ENCODE data around the gene TOLLIP. TPM values are rescaled to one million over a fixed set of nuclear protein-coding genes. Genes with fewer than 3 reads are reported as not detected.
A peak's percentile ranks its signal among the peaks of the same experiment; 100 is the strongest.
"Not testable (repeated sequence)": the region's sequence is repeated elsewhere in the genome, so short reads cannot be mapped to it uniquely, and the experiment has no call there.

The TOLLIP gene
- total RNA-seq, 1 donor from 2014 or later = 67.5 TPM

DNA sequence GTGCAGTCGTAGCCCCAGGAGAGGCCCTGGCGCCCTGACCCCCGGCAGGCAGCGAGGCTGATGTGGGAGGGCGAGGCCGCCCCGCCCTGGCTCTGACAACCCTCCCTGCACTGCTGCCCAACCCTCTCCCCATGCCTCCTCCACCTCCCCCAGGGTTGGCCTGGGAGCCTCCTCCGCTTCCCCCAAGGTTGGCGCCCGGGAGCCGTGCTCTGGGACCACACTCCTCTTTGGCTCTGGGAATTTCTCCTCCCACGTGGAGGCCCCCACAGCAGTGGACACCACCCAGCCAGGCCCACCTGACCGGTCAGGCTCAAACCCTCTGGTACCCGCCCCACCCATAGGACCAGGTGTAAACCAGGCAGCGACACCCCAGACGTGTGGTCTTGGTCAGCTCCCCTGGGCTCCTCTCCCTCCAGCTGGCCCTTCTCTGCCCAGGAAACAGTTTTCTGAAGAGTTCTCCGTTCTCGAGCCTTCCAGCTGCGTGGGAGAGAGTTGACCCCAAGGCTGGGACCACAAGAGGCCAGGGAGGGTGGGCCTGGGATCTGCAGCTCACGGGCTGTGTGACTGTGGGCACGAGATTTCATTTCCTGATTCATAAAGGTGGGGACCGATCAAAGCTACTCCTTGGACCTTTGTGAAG lies 40.8 kb upstream of the TOLLIP start:
- H3K27ac Mint-ChIP-seq (ENCODE audit: unreplicated experiment) = peak overlapping the region; percentile 52
- peaks cover 4% of the 10 kb centered on the region for H3K4me1 Mint-ChIP-seq (ENCODE audit: low read depth, unreplicated experiment)
- TF ChIP-seq, protein P1, sequence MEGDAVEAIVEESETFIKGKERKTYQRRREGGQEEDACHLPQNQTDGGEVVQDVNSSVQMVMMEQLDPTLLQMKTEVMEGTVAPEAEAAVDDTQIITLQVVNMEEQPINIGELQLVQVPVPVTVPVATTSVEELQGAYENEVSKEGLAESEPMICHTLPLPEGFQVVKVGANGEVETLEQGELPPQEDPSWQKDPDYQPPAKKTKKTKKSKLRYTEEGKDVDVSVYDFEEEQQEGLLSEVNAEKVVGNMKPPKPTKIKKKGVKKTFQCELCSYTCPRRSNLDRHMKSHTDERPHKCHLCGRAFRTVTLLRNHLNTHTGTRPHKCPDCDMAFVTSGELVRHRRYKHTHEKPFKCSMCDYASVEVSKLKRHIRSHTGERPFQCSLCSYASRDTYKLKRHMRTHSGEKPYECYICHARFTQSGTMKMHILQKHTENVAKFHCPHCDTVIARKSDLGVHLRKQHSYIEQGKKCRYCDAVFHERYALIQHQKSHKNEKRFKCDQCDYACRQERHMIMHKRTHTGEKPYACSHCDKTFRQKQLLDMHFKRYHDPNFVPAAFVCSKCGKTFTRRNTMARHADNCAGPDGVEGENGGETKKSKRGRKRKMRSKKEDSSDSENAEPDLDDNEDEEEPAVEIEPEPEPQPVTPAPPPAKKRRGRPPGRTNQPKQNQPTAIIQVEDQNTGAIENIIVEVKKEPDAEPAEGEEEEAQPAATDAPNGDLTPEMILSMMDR (IDR thresholded peaks at IDR 0.05; ENCODE audit: partially characterized antibody, unreplicated experiment) = no peak
- H3K4me3 Mint-ChIP-seq (ENCODE audit: unreplicated experiment) = peak overlapping the region; percentile 30
- DNase-seq = no peak
- H3K36me3 Mint-ChIP-seq (ENCODE audit: unreplicated experiment) = no peaks in the 10 kb centered on the region
- peaks cover 7% of the 10 kb centered on the region for H3K9me3 Mint-ChIP-seq (ENCODE audit: unreplicated experiment)
- peaks cover 10% of the 10 kb centered on the region for H3K27me3 Mint-ChIP-seq (ENCODE audit: unreplicated experiment)

DNA sequence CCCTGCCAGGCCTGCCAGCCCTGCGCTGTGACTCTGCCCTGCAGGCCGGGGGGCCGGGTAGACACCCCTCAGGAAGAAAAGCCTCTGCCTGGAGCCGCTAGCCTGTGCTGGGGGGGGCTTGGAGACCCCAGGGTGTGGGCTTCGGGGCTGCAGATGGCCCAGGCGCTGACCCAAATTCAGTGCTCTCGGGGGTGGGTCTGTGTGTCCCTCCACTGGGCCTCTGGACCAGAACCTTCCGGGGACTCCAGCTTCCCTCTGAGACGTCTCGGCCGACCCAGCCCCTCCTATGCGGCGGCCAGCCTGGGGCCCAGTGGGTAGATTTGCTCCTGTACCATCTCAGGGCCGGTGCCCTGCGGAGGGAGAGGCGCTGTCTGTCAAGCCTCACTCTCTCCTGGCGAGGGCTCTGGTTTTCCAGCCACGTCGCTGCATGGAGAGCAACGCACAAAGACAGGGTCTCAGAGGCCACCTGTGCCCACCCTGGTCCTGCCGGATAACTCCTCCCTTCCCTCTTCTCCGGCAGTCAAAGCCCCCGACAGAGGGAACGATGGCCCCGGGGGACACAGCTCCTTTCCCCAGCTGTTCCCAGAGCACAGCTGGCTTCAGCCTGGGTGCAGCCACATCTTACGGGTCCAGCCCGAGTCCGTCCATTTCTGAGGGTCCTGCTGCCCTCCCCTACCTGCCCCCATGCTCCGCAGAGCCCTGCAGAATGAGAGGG lies 40.1 kb upstream of the TOLLIP start:
- TF ChIP-seq, protein P1 (IDR thresholded peaks at IDR 0.05; ENCODE audit: partially characterized antibody, unreplicated experiment) = no peak
- Mint-ChIP-seq H3K4me3 (ENCODE audit: unreplicated experiment) (no peak overlapping the region), H3K9me3 (ENCODE audit: unreplicated experiment) (peaks cover 7% of the 10 kb centered on the region), H3K4me1 (ENCODE audit: low read depth, unreplicated experiment) (peaks cover 4% of the 10 kb centered on the region), H3K27ac (ENCODE audit: unreplicated experiment) (peak overlapping the region; percentile 59), H3K36me3 (ENCODE audit: unreplicated experiment) (no peaks in the 10 kb centered on the region), H3K27me3 (ENCODE audit: unreplicated experiment) (peaks cover 10% of the 10 kb centered on the region)
- peak; percentile 56 for DNase-seq

DNA sequence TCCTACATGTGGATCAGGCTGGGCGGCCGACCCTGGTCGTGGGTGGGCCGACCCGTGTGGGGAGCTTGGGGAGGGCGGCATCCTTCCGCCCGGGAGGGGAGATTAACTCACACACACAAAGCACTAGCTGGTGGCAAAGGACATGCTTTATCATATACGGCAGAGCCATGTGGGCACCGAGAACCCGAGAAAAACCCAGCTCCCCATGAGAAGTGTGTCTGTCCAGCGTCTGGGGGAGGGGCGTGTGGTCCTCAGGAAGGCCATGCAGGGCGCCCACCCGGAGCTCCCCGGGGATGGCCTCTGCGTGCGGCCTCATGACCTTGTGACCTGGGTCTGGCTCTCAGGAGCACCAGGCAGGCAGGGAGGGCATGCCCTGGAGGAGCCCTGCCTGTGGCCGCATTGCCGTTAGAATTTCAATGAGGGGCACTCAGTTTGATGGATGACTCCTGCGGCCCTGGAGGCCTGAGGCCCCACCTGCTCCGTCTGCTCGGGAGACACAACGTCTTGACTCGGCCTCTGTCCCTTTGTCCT lies 39.4 kb upstream of the TOLLIP start:
- peak overlapping the region; percentile 59 for H3K27ac Mint-ChIP-seq (ENCODE audit: unreplicated experiment)
- H3K27me3 Mint-ChIP-seq (ENCODE audit: unreplicated experiment) = peaks cover 10% of the 10 kb centered on the region
- peaks cover 4% of the 10 kb centered on the region for H3K4me1 Mint-ChIP-seq (ENCODE audit: low read depth, unreplicated experiment)
- peaks cover 7% of the 10 kb centered on the region for H3K9me3 Mint-ChIP-seq (ENCODE audit: unreplicated experiment)
- H3K4me3 Mint-ChIP-seq (ENCODE audit: unreplicated experiment) = peak overlapping the region; percentile 30
- H3K36me3 Mint-ChIP-seq (ENCODE audit: unreplicated experiment) = peaks cover 1% of the 10 kb centered on the region
- peak; percentile 68 for DNase-seq
- TF ChIP-seq, protein P1 (IDR thresholded peaks at IDR 0.05; ENCODE audit: partially characterized antibody, unreplicated experiment) = no peak

DNA sequence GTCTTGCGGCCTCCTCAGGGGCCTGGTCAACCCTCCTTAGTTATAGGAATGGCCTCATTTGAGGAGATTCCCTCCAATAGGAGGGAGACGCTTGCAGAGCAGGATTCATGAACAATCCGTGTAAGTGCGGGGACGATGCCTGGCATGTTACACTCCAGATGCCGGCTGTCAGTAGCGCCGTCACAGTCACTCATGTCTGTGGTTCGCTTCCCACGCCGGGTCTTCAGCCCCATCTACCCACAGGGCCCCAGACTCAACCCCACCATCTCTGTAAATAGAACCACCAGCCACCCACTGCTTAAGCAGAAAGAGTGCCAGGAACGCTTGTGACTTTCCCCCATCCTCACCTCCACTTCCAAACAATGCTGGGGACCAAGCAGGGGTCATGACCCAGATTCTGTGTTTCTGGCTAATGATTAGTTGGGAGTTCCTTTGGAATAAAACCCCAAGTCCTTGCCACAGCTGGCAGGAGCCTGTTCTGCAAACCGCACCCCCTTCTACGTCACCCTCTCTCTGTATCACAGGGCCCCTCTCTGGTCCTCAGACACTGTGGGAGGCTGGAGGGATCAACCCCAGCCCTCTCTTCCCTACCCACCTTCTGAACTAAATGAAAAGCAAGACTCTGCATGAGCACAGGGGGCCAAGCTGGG lies 38.8 kb upstream of the TOLLIP start:
- H3K36me3 Mint-ChIP-seq (ENCODE audit: unreplicated experiment) = peaks cover 3% of the 10 kb centered on the region
- peaks cover 4% of the 10 kb centered on the region for H3K4me1 Mint-ChIP-seq (ENCODE audit: low read depth, unreplicated experiment)
- peaks cover 8% of the 10 kb centered on the region for H3K27me3 Mint-ChIP-seq (ENCODE audit: unreplicated experiment)
- H3K9me3 Mint-ChIP-seq (ENCODE audit: unreplicated experiment) = peaks cover 7% of the 10 kb centered on the region
- no peak overlapping the region for H3K27ac Mint-ChIP-seq (ENCODE audit: unreplicated experiment)
- TF ChIP-seq, protein P1 (IDR thresholded peaks at IDR 0.05; ENCODE audit: partially characterized antibody, unreplicated experiment) = no peak
- no peak for DNase-seq
- no peak overlapping the region for H3K4me3 Mint-ChIP-seq (ENCODE audit: unreplicated experiment)

DNA sequence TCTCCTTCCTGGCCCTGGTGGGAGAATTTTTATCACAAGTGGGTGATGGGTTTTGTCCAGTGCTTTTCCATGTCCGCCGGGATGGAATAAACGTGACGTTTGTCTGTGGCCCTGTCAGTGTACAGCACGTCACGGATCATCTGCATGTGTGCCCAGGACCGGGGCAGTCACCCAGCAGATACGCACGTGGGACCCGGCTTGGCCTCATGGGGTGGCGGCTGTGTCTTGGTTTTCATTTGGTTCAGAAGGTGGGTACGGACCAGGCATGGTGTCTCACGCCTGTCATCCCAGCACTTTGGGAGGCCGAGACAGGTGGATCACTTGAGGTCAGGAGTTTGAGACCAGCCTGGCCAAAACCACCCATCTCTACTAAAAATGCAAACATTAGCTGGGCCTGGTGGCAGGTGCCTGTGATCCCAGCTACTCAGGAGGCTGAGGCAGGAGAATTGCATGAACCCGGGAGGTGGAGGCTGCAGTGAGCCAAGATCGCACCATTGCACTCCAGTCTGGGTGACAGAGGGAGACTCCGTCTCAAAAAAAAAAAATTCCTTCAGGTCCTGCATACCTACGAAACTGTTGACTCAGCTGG lies 38.1 kb upstream of the TOLLIP start:
- H3K36me3 Mint-ChIP-seq (ENCODE audit: unreplicated experiment); H3K27ac Mint-ChIP-seq (ENCODE audit: unreplicated experiment); H3K27me3 Mint-ChIP-seq (ENCODE audit: unreplicated experiment); DNase-seq; H3K4me3 Mint-ChIP-seq (ENCODE audit: unreplicated experiment); H3K4me1 Mint-ChIP-seq (ENCODE audit: low read depth, unreplicated experiment); H3K9me3 Mint-ChIP-seq (ENCODE audit: unreplicated experiment): not testable (repeated sequence)
